ENCODE data around the gene IRAK3.

- TF ChIP-seq CTCF (IDR thresholded peaks at IDR 0.05) = no peak
- TF ChIP-seq POLR2A (IDR thresholded peaks at IDR 0.05) = no peak
Measured at GRCh38 chr12:66187821-66188220, 1.2 kb upstream of the IRAK3 start.

Data from Peyer's patch (tissue), 4 donors.